ENCODE results near the gene FAM200A.

The FAM200A gene

GRCh38 chr7:99557940-99558305 lies 6.0 kb upstream of the FAM200A start:
- H3K9ac ChIP-seq (ENCODE audit: low read depth, low read length, poor library complexity, severe bottlenecking): peak overlapping the region; percentile 98
- H3K9me3 ChIP-seq (ENCODE audit: insufficient read depth, low read depth, low read length): no peaks in the 10 kb centered on the region
- H3K9me2 ChIP-seq (replicated peaks; ENCODE audit: low read depth, low read length): no peaks in the 10 kb centered on the region
- peaks cover 25% of the 10 kb centered on the region; the same call in 1 of the 2 replicates for H3K36me3 ChIP-seq (ENCODE audit: insufficient read depth, low read length)
- H3K79me2 ChIP-seq (ENCODE audit: insufficient read depth, low read length): peaks cover 63% of the 10 kb centered on the region
- peaks cover 6% of the 10 kb centered on the region for H3K27me3 ChIP-seq (ENCODE audit: insufficient read depth, low read length, poor library complexity, severe bottlenecking)
- TF ChIP-seq EZH2phosphoT487 (IDR thresholded peaks at IDR 0.05; ENCODE audit: borderline replicate concordance) (no peak), CTCF (conservative IDR thresholded peaks at IDR 0.05; ENCODE audit: low read length) (no peak)
- H3K4me1 ChIP-seq (ENCODE audit: insufficient read depth, low read length, poor library complexity, severe bottlenecking): peaks cover 46% of the 10 kb centered on the region
- no peaks in the 10 kb centered on the region for H3F3A ChIP-seq (ENCODE audit: low read depth)
- H4K20me1 ChIP-seq (ENCODE audit: insufficient read depth, low read length, poor library complexity, severe bottlenecking): peaks cover 44% of the 10 kb centered on the region
- H3K4me3 ChIP-seq (ENCODE audit: low read length, poor library complexity, severe bottlenecking): peak overlapping the region; percentile 95
- H2AFZ ChIP-seq (ENCODE audit: low read length): peak overlapping the region; percentile 93
- H3K4me2 ChIP-seq (ENCODE audit: low read depth, low read length, poor library complexity, severe bottlenecking): peak overlapping the region; percentile 87

GRCh38 chr7:99557196-99557607 lies 5.3 kb upstream of the FAM200A start:
- TF ChIP-seq CTCF (conservative IDR thresholded peaks at IDR 0.05; ENCODE audit: low read length): no peak
- TF ChIP-seq EZH2phosphoT487 (IDR thresholded peaks at IDR 0.05; ENCODE audit: borderline replicate concordance): no peak
- H3F3A ChIP-seq (ENCODE audit: low read depth): no peaks in the 10 kb centered on the region
- no peaks in the 10 kb centered on the region for H3K9me2 ChIP-seq (replicated peaks; ENCODE audit: low read depth, low read length)
- no peaks in the 10 kb centered on the region for H3K9me3 ChIP-seq (ENCODE audit: insufficient read depth, low read depth, low read length)
- H3K36me3 ChIP-seq (ENCODE audit: insufficient read depth, low read length): peaks cover 18% of the 10 kb centered on the region; the same call in 1 of the 2 replicates
- peak overlapping the region; percentile 95 for H3K4me3 ChIP-seq (ENCODE audit: low read length, poor library complexity, severe bottlenecking)
- peaks cover 6% of the 10 kb centered on the region for H3K27me3 ChIP-seq (ENCODE audit: insufficient read depth, low read length, poor library complexity, severe bottlenecking)
- no peak overlapping the region for H2AFZ ChIP-seq (ENCODE audit: low read length)
- peaks cover 38% of the 10 kb centered on the region for H4K20me1 ChIP-seq (ENCODE audit: insufficient read depth, low read length, poor library complexity, severe bottlenecking)
- H3K4me2 ChIP-seq (ENCODE audit: low read depth, low read length, poor library complexity, severe bottlenecking): peak overlapping the region; percentile 87
- peaks cover 56% of the 10 kb centered on the region for H3K79me2 ChIP-seq (ENCODE audit: insufficient read depth, low read length)
- peak overlapping the region; percentile 98 for H3K9ac ChIP-seq (ENCODE audit: low read depth, low read length, poor library complexity, severe bottlenecking)
- peaks cover 51% of the 10 kb centered on the region for H3K4me1 ChIP-seq (ENCODE audit: insufficient read depth, low read length, poor library complexity, severe bottlenecking)

GRCh38 chr7:99554939-99555338 lies 3.0 kb upstream of the FAM200A start:
- H3K36me3 ChIP-seq (ENCODE audit: insufficient read depth, low read length): no peaks in the 10 kb centered on the region
- H3K4me3 ChIP-seq (ENCODE audit: low read length, poor library complexity, severe bottlenecking): no peak overlapping the region
- no peak overlapping the region for H3K9ac ChIP-seq (ENCODE audit: low read depth, low read length, poor library complexity, severe bottlenecking)
- no peak overlapping the region for H2AFZ ChIP-seq (ENCODE audit: low read length)
- no peak overlapping the region for H3K4me2 ChIP-seq (ENCODE audit: low read depth, low read length, poor library complexity, severe bottlenecking)
- no peaks in the 10 kb centered on the region for H3K9me2 ChIP-seq (replicated peaks; ENCODE audit: low read depth, low read length)
- H3K79me2 ChIP-seq (ENCODE audit: insufficient read depth, low read length): peaks cover 49% of the 10 kb centered on the region
- peaks cover 6% of the 10 kb centered on the region for H3K27me3 ChIP-seq (ENCODE audit: insufficient read depth, low read length, poor library complexity, severe bottlenecking)
- peaks cover 44% of the 10 kb centered on the region for H3K4me1 ChIP-seq (ENCODE audit: insufficient read depth, low read length, poor library complexity, severe bottlenecking)
- H3F3A ChIP-seq (ENCODE audit: low read depth): no peaks in the 10 kb centered on the region
- peaks cover 17% of the 10 kb centered on the region for H4K20me1 ChIP-seq (ENCODE audit: insufficient read depth, low read length, poor library complexity, severe bottlenecking)
- TF ChIP-seq CTCF (conservative IDR thresholded peaks at IDR 0.05; ENCODE audit: low read length): no peak
- no peak for TF ChIP-seq EZH2phosphoT487 (IDR thresholded peaks at IDR 0.05; ENCODE audit: borderline replicate concordance)
- H3K9me3 ChIP-seq (ENCODE audit: insufficient read depth, low read depth, low read length): no peaks in the 10 kb centered on the region
